Stimulated activated naive B cell treated with anti-CD40 and anti-IgM and Interleukin-4, amounts not matched to agents 10 μg/mL and 1 μg/mL and 100 μg/mL, for 72 hours (primary cell): Measurements from ENCODE around the gene HECTD1.
"Not testable (repeated sequence)": the region's sequence is repeated elsewhere in the genome, so short reads cannot be mapped to it uniquely, and the experiment has no call there.

ENCODE experiments used
- ATAC-seq, 2 donors: fragments of 150-1000 bp; cut with Tn5 transposase; replicated peaks; 2 replicates each; pipeline ENCODE4 v1.10.0; 2021; ENCODE audit warnings: moderate library complexity in 1 of 2
- DNase-seq: peaks from one replicate; pipeline ENCODE4 v3.0.0; 2021
- H3K27ac Mint-ChIP-seq: one replicate; pipeline ENCODE4 v1.8.0; 2022; ENCODE audit warnings: mild to moderate bottlenecking, mixed read lengths
- H3K27me3 Mint-ChIP-seq, 2 donors: one replicate each; pipeline ENCODE4 v1.8.0; 2022; ENCODE audit warnings: mixed read lengths in 2 of 2
- H3K36me3 Mint-ChIP-seq, 2 donors: one replicate each; pipeline ENCODE4 v1.8.0; 2022; ENCODE audit warnings: mixed read lengths in 2 of 2, mild to moderate bottlenecking in 1 of 2
- H3K4me1 Mint-ChIP-seq, 2 donors: one replicate each; pipeline ENCODE4 v1.8.0; 2022; ENCODE audit warnings: mixed read lengths in 2 of 2, mild to moderate bottlenecking in 1 of 2
- H3K4me3 Mint-ChIP-seq, 2 donors: one replicate each; pipeline ENCODE4 v1.8.0; 2022; ENCODE audit warnings: mild to moderate bottlenecking in 2 of 2, mixed read lengths in 2 of 2, moderate library complexity in 1 of 2
- H3K9me3 Mint-ChIP-seq, 2 donors: one replicate each; pipeline ENCODE4 v1.8.0; 2022; ENCODE audit warnings: mixed read lengths in 2 of 2, mild to moderate bottlenecking in 1 of 2

The HECTD1 gene

GRCh38 chr14:31208546-31209424 lies 1.2 kb upstream of the HECTD1 start:
- Mint-ChIP-seq H3K27me3 (no peaks in the 10 kb centered on the region), H3K27ac (peak overlapping the region; percentile 100), H3K4me3 (peak overlapping the region; percentile 95 to 98), H3K4me1 (peaks cover 16 to 20% of the 10 kb centered on the region in 2 donors), H3K36me3 (peaks cover 5 to 15% of the 10 kb centered on the region in 2 donors), H3K9me3 (no peaks in the 10 kb centered on the region)
- DNase-seq = no peak
- ATAC-seq = no peak

GRCh38 chr14:31207287-31207754 lies 272 bp downstream of the HECTD1 start:
- Mint-ChIP-seq H3K27ac (peak overlapping the region; percentile 100), H3K4me1 (peaks cover 18 to 32% of the 10 kb centered on the region in 2 donors), H3K36me3 (peaks cover 9 to 26% of the 10 kb centered on the region in 2 donors), H3K4me3 (peak overlapping the region; percentile 92 to 95), H3K27me3 (no peaks in the 10 kb centered on the region), H3K9me3 (no peaks in the 10 kb centered on the region)
- DNase-seq = no peak
- ATAC-seq = no peak

- Mint-ChIP-seq H3K36me3 (peaks cover 11 to 26% of the 10 kb centered on the region in 2 donors), H3K27ac (peak overlapping the region; percentile 100), H3K4me3 (peak overlapping the region; percentile 92 to 95), H3K9me3 (no peaks in the 10 kb centered on the region), H3K27me3 (no peaks in the 10 kb centered on the region), H3K4me1 (peaks cover 18 to 38% of the 10 kb centered on the region in 2 donors)
- ATAC-seq (peak; percentile 12 to 15), DNase-seq (peak; percentile 53)
These were observed 882 bp downstream of the HECTD1 start for GRCh38 chr14:31206536-31207286.

GRCh38 chr14:31205681-31206535 lies 1.7 kb downstream of the HECTD1 start:
- H3K9me3 Mint-ChIP-seq = no peaks in the 10 kb centered on the region
- DNase-seq = no peak
- H3K27me3 Mint-ChIP-seq = no peaks in the 10 kb centered on the region
- H3K27ac Mint-ChIP-seq = peak overlapping the region; percentile 71
- ATAC-seq = no peak
- H3K36me3 Mint-ChIP-seq = peaks cover 12 to 28% of the 10 kb centered on the region in 2 donors
- peak overlapping the region; percentile 92 to 95 for H3K4me3 Mint-ChIP-seq
- H3K4me1 Mint-ChIP-seq = peaks cover 19 to 42% of the 10 kb centered on the region in 2 donors

- no peaks in the 10 kb centered on the region for H3K27me3 Mint-ChIP-seq
- DNase-seq = no peak
- no peak for ATAC-seq
- peaks cover 19 to 36% of the 10 kb centered on the region in 2 donors for H3K36me3 Mint-ChIP-seq
- H3K4me1 Mint-ChIP-seq = peaks cover 27 to 53% of the 10 kb centered on the region in 2 donors
- H3K27ac Mint-ChIP-seq = no peak overlapping the region
- H3K9me3 Mint-ChIP-seq = no peaks in the 10 kb centered on the region
- peak overlapping the region in 1 of 2 donors; percentile 26 for H3K4me3 Mint-ChIP-seq
These were observed 2.7 kb downstream of the HECTD1 start for GRCh38 chr14:31204593-31205534.

GRCh38 chr14:31203899-31204592 lies 3.5 kb downstream of the HECTD1 start:
- Mint-ChIP-seq H3K4me1 (peaks cover 26 to 53% of the 10 kb centered on the region in 2 donors), H3K27ac (peak overlapping the region; percentile 42)
- not testable (repeated sequence) for ATAC-seq

GRCh38 chr14:31203414-31203742 lies 4.2 kb downstream of the HECTD1 start:
- Mint-ChIP-seq H3K27me3 (no peaks in the 10 kb centered on the region), H3K36me3 (peaks cover 20 to 39% of the 10 kb centered on the region in 2 donors), H3K9me3 (no peaks in the 10 kb centered on the region), H3K4me1 (peaks cover 25 to 51% of the 10 kb centered on the region in 2 donors), H3K4me3 (no peak overlapping the region), H3K27ac (no peak overlapping the region)
- ATAC-seq (no peak), DNase-seq (no peak)

More at GRCh38 chr14:31203899-31204592, 3.5 kb downstream of the HECTD1 start:
- peak overlapping the region in 1 of 2 donors; percentile 32 for H3K4me3 Mint-ChIP-seq
- not testable (repeated sequence) for H3K27me3 Mint-ChIP-seq, H3K9me3 Mint-ChIP-seq, DNase-seq
- peaks cover 20 to 39% of the 10 kb centered on the region in 2 donors for H3K36me3 Mint-ChIP-seq

- Mint-ChIP-seq H3K4me1 (peaks cover 27 to 69% of the 10 kb centered on the region in 2 donors), H3K27ac (peak overlapping the region; percentile 7), H3K4me3 (no peak overlapping the region), H3K27me3 (no peaks in the 10 kb centered on the region), H3K9me3 (no peaks in the 10 kb centered on the region), H3K36me3 (peaks cover 30 to 47% of the 10 kb centered on the region in 2 donors)
- ATAC-seq = no peak
- DNase-seq = no peak
These were observed 6.5 kb downstream of the HECTD1 start for GRCh38 chr14:31201111-31201510.

GRCh38 chr14:31200702-31200990 lies 6.9 kb downstream of the HECTD1 start:
- DNase-seq = no peak
- Mint-ChIP-seq H3K4me1 (peaks cover 25 to 64% of the 10 kb centered on the region in 2 donors), H3K27me3 (no peaks in the 10 kb centered on the region), H3K9me3 (no peaks in the 10 kb centered on the region), H3K4me3 (peak overlapping the region in 1 of 2 donors; percentile 12), H3K27ac (peak overlapping the region; percentile 7), H3K36me3 (peaks cover 30 to 47% of the 10 kb centered on the region in 2 donors)
- ATAC-seq = no peak

- Mint-ChIP-seq H3K4me1 (peaks cover 26 to 60% of the 10 kb centered on the region in 2 donors), H3K36me3 (peaks cover 26 to 32% of the 10 kb centered on the region in 2 donors), H3K4me3 (peak overlapping the region in 1 of 2 donors; percentile 38), H3K27me3 (no peaks in the 10 kb centered on the region), H3K9me3 (no peaks in the 10 kb centered on the region), H3K27ac (no peak overlapping the region)
- no peak for ATAC-seq
- no peak for DNase-seq
These were observed 9.9 kb downstream of the HECTD1 start for GRCh38 chr14:31197671-31198070.

GRCh38 chr14:31196839-31197492 lies 10.6 kb downstream of the HECTD1 start:
- H3K9me3 Mint-ChIP-seq = no peaks in the 10 kb centered on the region
- H3K27ac Mint-ChIP-seq = peak overlapping the region; percentile 15
- peaks cover 27 to 38% of the 10 kb centered on the region in 2 donors for H3K36me3 Mint-ChIP-seq
- peak overlapping the region; percentile 1 to 14 for H3K4me3 Mint-ChIP-seq
- no peak for DNase-seq
- peaks cover 26 to 56% of the 10 kb centered on the region in 2 donors for H3K4me1 Mint-ChIP-seq
- no peaks in the 10 kb centered on the region for H3K27me3 Mint-ChIP-seq
- peak; percentile 44 to 61 for ATAC-seq

GRCh38 chr14:31194661-31195060 lies 12.9 kb downstream of the HECTD1 start:
- no peak overlapping the region for H3K4me3 Mint-ChIP-seq
- H3K9me3 Mint-ChIP-seq = no peaks in the 10 kb centered on the region
- no peaks in the 10 kb centered on the region for H3K27me3 Mint-ChIP-seq
- ATAC-seq (no peak), DNase-seq (no peak)
- peaks cover 15 to 45% of the 10 kb centered on the region in 2 donors for H3K4me1 Mint-ChIP-seq
- H3K27ac Mint-ChIP-seq = no peak overlapping the region
- peaks cover 21 to 32% of the 10 kb centered on the region in 2 donors for H3K36me3 Mint-ChIP-seq
